Osteoblast (primary cell): Measurements from ENCODE around the gene DPEP2NB. TPM values are rescaled to one million over a fixed set of nuclear protein-coding genes. Genes with fewer than 3 reads are reported as not detected.
A peak's percentile ranks its signal among the peaks of the same experiment; 100 is the strongest.

Experiments used
- DNase-seq: peaks from one replicate; pipeline ENCODE4 v3.0.0; 2011; ENCODE audit warnings: low spot score, mixed read lengths; ENCODE audit not compliant: insufficient read length; ENCODE audit errors: missing footprints
- H2AFZ ChIP-seq: 2 replicates; pipeline ENCODE4 v1.6.0; 2011; ENCODE audit warnings: mild to moderate bottlenecking, low read length
- H3K27ac ChIP-seq: 2 replicates; pipeline ENCODE4 v1.5.1; 2011; ENCODE audit warnings: mild to moderate bottlenecking, low read depth, low read length, moderate library complexity
- H3K27me3 ChIP-seq: 2 replicates; pipeline ENCODE4 v1.6.0; 2012; ENCODE audit warnings: mild to moderate bottlenecking, control low read depth, inconsistent platforms, low read length, moderate library complexity; ENCODE audit not compliant: insufficient read depth
- H3K36me3 ChIP-seq: 2 replicates; pipeline ENCODE4 v1.5.1; 2011; ENCODE audit warnings: mild to moderate bottlenecking, low read length, control low read depth, moderate library complexity; ENCODE audit not compliant: insufficient read depth
- H3K4me1 ChIP-seq: 2 replicates; pipeline ENCODE4 v1.5.1; 2011; ENCODE audit warnings: mild to moderate bottlenecking, low read length, control low read depth, moderate library complexity; ENCODE audit not compliant: insufficient read depth
- H3K4me2 ChIP-seq: 2 replicates; pipeline ENCODE4 v1.6.0; 2011; ENCODE audit warnings: mild to moderate bottlenecking, low read length; ENCODE audit not compliant: insufficient read depth
- H3K4me3 ChIP-seq: fragments of 200-600 bp; sonication (generic); 3 replicates; pipeline ENCODE4 v1.5.1; 2012; ENCODE audit warnings: mild to moderate bottlenecking, low read length, inconsistent platforms; ENCODE audit not compliant: insufficient read depth
- H3K79me2 ChIP-seq: 2 replicates; pipeline ENCODE4 v1.6.0; 2012; ENCODE audit warnings: mild to moderate bottlenecking, low read length, control low read depth, inconsistent platforms; ENCODE audit not compliant: insufficient read depth
- H3K9me3 ChIP-seq: 2 replicates; pipeline ENCODE4 v1.5.1; 2011; ENCODE audit warnings: low read depth, low read length, control low read depth
- H4K20me1 ChIP-seq: 2 replicates; pipeline ENCODE4 v1.6.0; 2012; ENCODE audit warnings: mild to moderate bottlenecking, low read length, control low read depth; ENCODE audit not compliant: insufficient read depth
- total RNA-seq: library from RNA; depleted of rRNA; stranded (reverse); fragments of >200 nt; gene quantifications from 2 replicates; pipeline ENCODE4 v1.2.3, GENCODE V29; 2012
- TF ChIP-seq, protein P1 (sequence below): IDR thresholded peaks from 2 replicates; pipeline ENCODE4 v1.5.1; 2011; ENCODE audit warnings: mild to moderate bottlenecking, low read depth, low read length, moderate library complexity; ENCODE audit errors: extremely low read depth

The DPEP2NB gene
- total RNA-seq, 1 donor: not detected

DNA sequence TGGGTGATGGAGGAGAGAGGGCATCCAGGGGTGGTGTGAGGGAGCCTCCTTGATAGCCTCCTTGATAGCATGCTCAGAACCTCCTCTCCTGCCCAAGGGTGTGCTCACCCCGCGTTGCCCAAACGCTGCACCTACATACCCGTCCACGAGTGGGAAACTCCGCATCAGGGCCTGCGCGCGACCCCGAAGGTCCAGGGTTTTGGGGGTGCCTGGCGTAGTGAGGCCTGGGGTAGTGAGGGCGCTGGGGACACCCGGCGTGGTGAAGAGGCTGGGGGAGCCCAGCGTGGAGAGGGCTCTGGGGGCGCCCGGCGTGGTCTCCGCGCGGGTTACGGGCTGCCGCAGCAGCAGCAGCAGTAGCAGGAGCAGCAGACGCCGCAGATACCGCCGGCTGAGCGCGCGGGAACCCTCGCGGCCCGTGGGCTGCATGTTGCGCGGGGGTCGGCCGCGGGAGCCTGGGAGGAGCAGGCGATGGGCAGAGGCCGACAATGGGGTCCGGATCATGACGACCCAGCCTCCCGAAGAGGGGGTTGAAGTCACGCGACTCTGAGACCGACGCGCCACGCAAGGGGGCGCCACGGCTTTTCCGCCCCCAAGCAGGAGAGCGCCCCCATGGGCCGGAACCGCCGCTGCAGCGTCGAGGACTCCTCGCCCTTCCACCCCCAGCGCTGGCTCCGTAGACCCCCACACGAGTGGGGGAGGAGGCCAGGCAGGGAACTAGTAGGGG, 35.6 kb downstream of the DPEP2NB start, which contains the start of gene DPEP3:
Gene DPEP3, minus strand, starts transcription at position 545 of the 724 bp plus-strand sequence. Its CDS starts 119 bp downstream, at position 426.
- no peak within 1 kb of the TSS for H3K4me3 ChIP-seq
- H4K20me1 ChIP-seq: no peaks in the 10 kb centered on the region
- H2AFZ ChIP-seq: no peak within 1 kb of the TSS
- H3K27me3 ChIP-seq: no peaks in the 10 kb centered on the region
- no peak within 1 kb of the TSS for H3K4me2 ChIP-seq
- no peaks in the 10 kb centered on the region for H3K36me3 ChIP-seq
- H3K4me1 ChIP-seq: no peaks in the 10 kb centered on the region
- DNase-seq: peak; percentile 55
- no peak within 1 kb of the TSS for H3K27ac ChIP-seq
- TF ChIP-seq, protein P1, sequence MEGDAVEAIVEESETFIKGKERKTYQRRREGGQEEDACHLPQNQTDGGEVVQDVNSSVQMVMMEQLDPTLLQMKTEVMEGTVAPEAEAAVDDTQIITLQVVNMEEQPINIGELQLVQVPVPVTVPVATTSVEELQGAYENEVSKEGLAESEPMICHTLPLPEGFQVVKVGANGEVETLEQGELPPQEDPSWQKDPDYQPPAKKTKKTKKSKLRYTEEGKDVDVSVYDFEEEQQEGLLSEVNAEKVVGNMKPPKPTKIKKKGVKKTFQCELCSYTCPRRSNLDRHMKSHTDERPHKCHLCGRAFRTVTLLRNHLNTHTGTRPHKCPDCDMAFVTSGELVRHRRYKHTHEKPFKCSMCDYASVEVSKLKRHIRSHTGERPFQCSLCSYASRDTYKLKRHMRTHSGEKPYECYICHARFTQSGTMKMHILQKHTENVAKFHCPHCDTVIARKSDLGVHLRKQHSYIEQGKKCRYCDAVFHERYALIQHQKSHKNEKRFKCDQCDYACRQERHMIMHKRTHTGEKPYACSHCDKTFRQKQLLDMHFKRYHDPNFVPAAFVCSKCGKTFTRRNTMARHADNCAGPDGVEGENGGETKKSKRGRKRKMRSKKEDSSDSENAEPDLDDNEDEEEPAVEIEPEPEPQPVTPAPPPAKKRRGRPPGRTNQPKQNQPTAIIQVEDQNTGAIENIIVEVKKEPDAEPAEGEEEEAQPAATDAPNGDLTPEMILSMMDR: no peak
- H3K79me2 ChIP-seq: no peaks in the 10 kb centered on the region
- H3K9me3 ChIP-seq: no peaks in the 10 kb centered on the region

GRCh38 chr16:67977469-67978227, 38.1 kb downstream of the DPEP2NB start:
- DNase-seq: peak; percentile 54
- no peaks in the 10 kb centered on the region for H3K79me2 ChIP-seq
- H2AFZ ChIP-seq: no peak overlapping the region
- H3K27ac ChIP-seq: no peak overlapping the region
- H3K27me3 ChIP-seq: no peaks in the 10 kb centered on the region
- no peak overlapping the region for H3K4me3 ChIP-seq
- H3K36me3 ChIP-seq: no peaks in the 10 kb centered on the region
- no peak overlapping the region for H3K4me2 ChIP-seq
- H4K20me1 ChIP-seq: no peaks in the 10 kb centered on the region
- no peaks in the 10 kb centered on the region for H3K4me1 ChIP-seq
- TF ChIP-seq, protein P1: no peak
- no peaks in the 10 kb centered on the region for H3K9me3 ChIP-seq

DNA sequence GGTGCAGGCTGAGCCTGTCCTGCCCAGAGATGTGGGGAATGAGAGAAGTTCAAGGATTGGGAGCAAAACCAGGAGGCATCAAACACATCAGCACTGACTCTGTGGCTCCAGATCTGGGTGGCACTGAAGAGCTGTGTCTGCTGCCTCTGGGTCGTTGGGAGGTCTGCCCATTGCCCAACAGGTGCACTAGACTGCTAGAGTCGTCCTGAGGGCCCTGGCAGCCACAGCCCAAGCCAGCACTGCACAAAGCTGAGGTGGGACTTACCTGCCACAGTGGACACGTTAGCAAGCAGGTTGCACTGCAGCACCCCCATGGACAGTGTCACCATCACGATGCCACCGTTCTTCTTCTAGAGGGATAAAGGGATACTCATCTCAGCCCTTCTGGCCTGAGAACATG, 38.7 kb downstream of the DPEP2NB start:
- no peaks in the 10 kb centered on the region for H3K79me2 ChIP-seq
- H3K27me3 ChIP-seq: no peaks in the 10 kb centered on the region
- no peak overlapping the region for H3K27ac ChIP-seq
- DNase-seq: no peak
- no peak overlapping the region for H3K4me3 ChIP-seq
- no peaks in the 10 kb centered on the region for H3K36me3 ChIP-seq
- TF ChIP-seq, protein P1: no peak
- H3K9me3 ChIP-seq: no peaks in the 10 kb centered on the region
- no peak overlapping the region for H3K4me2 ChIP-seq
- H2AFZ ChIP-seq: no peak overlapping the region
- no peaks in the 10 kb centered on the region for H4K20me1 ChIP-seq
- H3K4me1 ChIP-seq: no peaks in the 10 kb centered on the region

DNA sequence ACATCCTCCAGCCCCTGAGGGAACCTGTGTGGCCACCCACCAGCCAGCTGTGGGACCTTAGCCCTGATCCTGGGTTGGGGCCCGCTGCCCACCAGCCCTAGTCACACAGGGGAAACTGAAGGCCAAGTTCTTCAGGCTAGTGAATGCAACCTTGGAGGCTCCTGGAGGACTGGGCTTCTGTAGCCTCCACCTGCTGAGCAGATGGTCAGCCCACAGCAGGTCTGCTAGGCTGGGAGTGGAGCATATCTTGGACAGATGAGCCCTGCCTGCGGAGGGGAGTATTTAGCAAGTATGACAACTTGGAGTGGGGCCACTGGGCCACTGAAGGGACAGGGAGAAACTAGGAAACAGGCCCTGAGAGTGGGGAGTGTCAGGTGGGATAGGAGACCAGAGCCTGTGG, 39.5 kb downstream of the DPEP2NB start:
- Histone ChIP-seq H3K36me3 (no peaks in the 10 kb centered on the region), H3K4me3 (no peak overlapping the region), H3K27ac (no peak overlapping the region), H2AFZ (no peak overlapping the region), H3K9me3 (no peaks in the 10 kb centered on the region), H3K4me2 (no peak overlapping the region), H3K27me3 (no peaks in the 10 kb centered on the region), H4K20me1 (no peaks in the 10 kb centered on the region), H3K79me2 (no peaks in the 10 kb centered on the region), H3K4me1 (no peaks in the 10 kb centered on the region)
- TF ChIP-seq, protein P1: no peak
- DNase-seq: no peak
